HepG2 (cell line): ENCODE data around the gene SPACDR. TPM values are rescaled to one million over a fixed set of nuclear protein-coding genes. Genes with fewer than 3 reads are reported as not detected.
A peak's percentile ranks its signal among the peaks of the same experiment; 100 is the strongest.

ENCODE experiments used
- ATAC-seq: fragments of 200-7000 bp; cut with Tn5 transposase; 3 replicates; pipeline ENCODE4 v1.9.1; 2020; ENCODE audit warnings: mild to moderate bottlenecking, moderate library complexity
- BruUV-seq: library from RNA; stranded (reverse); fragments of 400-500 nt; replicated peaks from 2 replicates; lab custom pipeline; 2021; lab: Mats Ljungman, UMichigan
- CTCF ChIA-PET: fragments of 300-600 bp; formaldehyde crosslinking; extraction: SDS; loops from one replicate; lab custom pipeline; 2021; ENCODE audit warnings: low total read pairs, inconsistent platforms, low intra/inter-chr PET ratio; lab: Yijun Ruan, JAX
- POLR2A ChIA-PET: fragments of 350-600 bp; sonication (Branson Sonifier 250); formaldehyde crosslinking; loops from one replicate; lab custom pipeline; 2020; ENCODE audit warnings: antibody characterized with exemption, inconsistent platforms; lab: Yijun Ruan, JAX
- DNase-seq: peaks from one replicate; pipeline ENCODE4 v3.0.0-alpha.2; 2015; ENCODE audit warnings: low spot score
- FAIRE-seq: peaks from 3 replicates; lab custom pipeline; 2011; peaks lifted over from hg19 to GRCh38; lab: Jason Lieb, UNC
- H2AFZ ChIP-seq: one replicate; pipeline ENCODE4 v1.6.1; 2011; ENCODE audit warnings: low read length, inconsistent platforms
- H3K27ac ChIP-seq: fragments of 300-600 bp; 3 replicates; pipeline ENCODE4 v1.8.0; 2011; ENCODE audit warnings: mixed run types, mild to moderate bottlenecking, mixed read lengths, low read length, inconsistent platforms; ENCODE audit not compliant: insufficient read depth; ENCODE audit errors: extremely low read length
- H3K27me3 ChIP-seq, 2 experiments: fragments of 200-600 bp in 1 of 2; 2 replicates in 1 of 2; 3 replicates in 1 of 2; pipeline versions ENCODE4 v1.6.0 to v1.8.0; 2011; ENCODE audit warnings: low read length in 2 of 2, mild to moderate bottlenecking in 2 of 2, moderate library complexity in 2 of 2, inconsistent platforms in 1 of 2; ENCODE audit not compliant: insufficient read depth in 2 of 2, control insufficient read depth in 1 of 2
- H3K36me3 ChIP-seq, 2 experiments: fragments of 200-600 bp in 1 of 2; replicated peaks in 1 of 2; 2 replicates in 1 of 2; 3 replicates in 1 of 2; pipeline versions ENCODE4 v1.5.1 to v1.8.0; 2011; ENCODE audit warnings: low read length in 2 of 2, inconsistent platforms in 1 of 2; ENCODE audit not compliant: insufficient read depth in 2 of 2, control insufficient read depth in 1 of 2
- H3K4me1 ChIP-seq: 2 replicates; pipeline ENCODE4 v1.5.1; 2012; ENCODE audit warnings: low read length, inconsistent platforms; ENCODE audit not compliant: insufficient read depth
- H3K4me2 ChIP-seq: 2 replicates; pipeline ENCODE4 v1.6.0; 2011; ENCODE audit warnings: low read depth, low read length, inconsistent platforms
- H3K4me3 ChIP-seq, 3 experiments: fragments of 200-600 bp in 1 of 3; sonication (generic), shearing (Covaris generic) in 1 of 3; replicated peaks in 1 of 3; 2 replicates each; pipeline ENCODE4 v1.5.1; 2011 to 2016; ENCODE audit warnings: low read length in 3 of 3, inconsistent platforms in 2 of 3, low read depth in 2 of 3, mild to moderate bottlenecking in 2 of 3, control low read depth in 1 of 3, mixed read lengths in 1 of 3; ENCODE audit not compliant: insufficient read depth in 1 of 3
- H3K79me2 ChIP-seq: one replicate; pipeline ENCODE4 v1.6.1; 2011; ENCODE audit warnings: low read length, inconsistent platforms; ENCODE audit not compliant: insufficient read depth
- H3K9ac ChIP-seq: 2 replicates; pipeline ENCODE4 v1.6.0; 2011; ENCODE audit warnings: mild to moderate bottlenecking, low read depth, low read length, inconsistent platforms; ENCODE audit not compliant: insufficient read depth
- H3K9me3 ChIP-seq: 2 replicates; pipeline ENCODE4 v1.5.1; 2012; ENCODE audit warnings: mild to moderate bottlenecking, low read length
- H4K20me1 ChIP-seq: 2 replicates; pipeline ENCODE4 v1.6.0; 2011; ENCODE audit warnings: inconsistent platforms, mild to moderate bottlenecking, low read length, moderate library complexity; ENCODE audit not compliant: insufficient read depth
- AKAP8 ChIP-seq: sonication (generic); formaldehyde crosslinking; IDR thresholded peaks from 2 replicates; pipeline ENCODE4 v1.5.1; 2020; ENCODE audit warnings: mild to moderate bottlenecking, missing genetic modification reagents
- BCL6 ChIP-seq: IDR thresholded peaks from 2 replicates; pipeline ENCODE4 v1.6.1; 2016; ENCODE audit warnings: missing genetic modification reagents, missing compliant biosample characterization
- CTCF ChIP-seq: sonication (generic); formaldehyde crosslinking; IDR thresholded peaks from 2 replicates; pipeline ENCODE4 v1.5.0; 2020; ENCODE audit warnings: mild to moderate bottlenecking, missing genetic modification reagents, moderate library complexity
- HNRNPL ChIP-seq: fragments of 200-400 bp; formaldehyde crosslinking; IDR thresholded peaks from 2 replicates; pipeline ENCODE4 v1.6.1; 2017; ENCODE audit warnings: mild to moderate bottlenecking, low read depth, low read length
- KLF15 ChIP-seq: sonication (generic); formaldehyde crosslinking; IDR thresholded peaks from 2 replicates; pipeline ENCODE4 v1.8.1; 2023; ENCODE audit warnings: borderline replicate concordance, mild to moderate bottlenecking, inconsistent platforms, missing genetic modification reagents, mixed read lengths
- MYC ChIP-seq: sonication (generic); formaldehyde crosslinking; IDR thresholded peaks from 2 replicates; pipeline ENCODE4 v1.9.0; 2021; ENCODE audit warnings: missing genetic modification reagents, borderline replicate concordance
- NCOR1 ChIP-seq: fragments of 200-600 bp; sonication (generic); IDR thresholded peaks from 2 replicates; pipeline ENCODE4 v1.7.0; 2017; ENCODE audit warnings: antibody characterized with exemption, low read length, borderline replicate concordance
- PBX2 ChIP-seq: IDR thresholded peaks from 2 replicates; pipeline ENCODE4 v1.6.1; 2016; ENCODE audit warnings: control low read depth
- SP140L ChIP-seq: sonication (generic); formaldehyde crosslinking; IDR thresholded peaks from 2 replicates; pipeline ENCODE4 v1.4.0; 2020; ENCODE audit warnings: missing genetic modification reagents, borderline replicate concordance
- TEAD3 ChIP-seq: optimal IDR thresholded peaks from 2 replicates; pipeline ENCODE3; 2016; ENCODE audit warnings: borderline replicate concordance
- ZBTB38 ChIP-seq: sonication (generic); formaldehyde crosslinking; IDR thresholded peaks from 2 replicates; pipeline ENCODE4 v1.5.1; 2020; ENCODE audit warnings: mild to moderate bottlenecking, missing genetic modification reagents
- ZNF34 ChIP-seq: sonication (generic); formaldehyde crosslinking; IDR thresholded peaks from 2 replicates; pipeline ENCODE4 v1.4.0; 2020; ENCODE audit warnings: mild to moderate bottlenecking, missing genetic modification reagents, borderline replicate concordance
- WGBS: methylation state at CpG from one replicate; pipeline ENCODE4 v1.1.6; 2017; ENCODE audit warnings: low lambda C conversion rate; 5-methylcytosine and 5-hydroxymethylcytosine counted together
- in situ Hi-C: cut with HindIII; loops from 2 replicates; pipeline ENCODE4 v1.10.0; 2017; ENCODE audit warnings: low pct_unique_long_range_greater_than_20kb; ENCODE audit not compliant: extremely low pct_ligation_motif_present
- intact Hi-C: fragments of 100-400 bp; cut with micrococcal nuclease; formaldehyde crosslinking; loops from one replicate; pipeline ENCODE4 v1.10.0; 2022; ENCODE audit not compliant: unreplicated experiment
- polyA plus RNA-seq, 8 experiments: library from polyadenylated mRNA; depleted of rRNA in 3 of 8; stranded (reverse) in 7 of 8; unstranded in 1 of 8; fragments of >200 nt; fragmentation: Illumina TruSeq in 4 of 8; extraction: Trizol in 4 of 8; gene quantifications; 2 replicates each; pipeline versions ENCODE4 v1.2.1 to v1.2.3, GENCODE V29; 2011 to 2016; ENCODE audit warnings: low read depth in 4 of 8, missing spikeins in 1 of 8, mixed read lengths in 1 of 8; ENCODE audit not compliant: insufficient read depth in 1 of 8
- total RNA-seq, 5 experiments: library from RNA; depleted of rRNA; stranded (reverse); fragments of >200 nt; fragmentation: Illumina TruSeq; extraction: Trizol; gene quantifications; 2 replicates each; pipeline ENCODE4 v1.2.3, GENCODE V29; 2016; ENCODE audit warnings: low read depth in 1 of 5
- TF ChIP-seq, protein P1 (sequence below): sonication (generic); formaldehyde crosslinking; IDR thresholded peaks from 2 replicates; pipeline ENCODE4 v1.4.0; 2020; ENCODE audit warnings: missing genetic modification reagents

Gene SPACDR
- total and polyA plus RNA-seq, 2 of the 13 experiments (the other 11 are each of a cell fraction or from before 2014, with no cell fraction given) = 0.41 TPM; not detected in 1

DNA sequence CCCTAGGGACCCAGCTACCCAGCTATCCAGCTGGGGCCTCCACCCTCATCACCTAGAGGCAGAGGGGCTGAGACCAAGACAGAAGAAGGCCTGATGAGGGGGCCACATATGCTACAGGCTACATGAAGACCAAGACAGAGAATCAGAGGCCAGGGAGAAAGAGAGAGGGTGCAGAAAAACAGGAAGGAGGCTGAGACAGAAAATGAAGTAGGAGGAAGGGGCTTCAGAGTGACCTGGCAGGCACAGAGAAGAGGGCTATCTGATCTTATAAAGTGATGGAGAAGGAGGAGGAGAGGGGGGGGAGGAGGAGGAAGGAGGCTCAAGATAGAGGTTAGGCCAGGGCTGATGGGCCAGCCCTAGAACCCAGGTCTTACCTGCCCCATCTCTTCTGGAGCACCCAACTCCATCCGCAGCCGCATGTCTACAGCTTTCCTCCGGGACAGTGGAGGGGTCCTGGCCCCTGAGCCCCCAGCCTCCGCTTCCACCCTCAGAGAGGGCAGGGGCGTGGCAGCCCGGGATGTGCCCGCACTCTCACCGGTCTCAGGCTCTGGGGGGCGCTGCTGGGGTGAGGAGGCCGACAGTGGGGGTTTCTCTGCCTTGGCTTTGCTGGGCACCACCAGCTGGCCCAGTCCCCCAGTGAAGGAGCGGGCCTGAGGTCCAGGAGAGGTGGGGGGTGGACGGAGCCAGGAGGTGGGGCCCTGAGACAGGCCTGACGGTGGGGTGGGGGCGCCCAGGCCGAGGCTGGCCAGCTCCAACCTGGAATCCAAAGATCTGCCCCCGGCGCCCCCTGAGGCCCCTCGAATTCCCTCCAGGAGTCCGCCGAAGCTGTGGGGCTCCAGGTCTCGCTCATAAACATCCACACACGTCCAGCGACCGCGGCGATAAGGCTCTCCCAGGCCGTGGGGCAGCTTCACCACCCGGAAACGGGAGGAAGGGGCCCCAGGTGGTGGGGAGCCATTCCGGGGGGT lies 13.1 kb upstream of the SPACDR start:
- peaks cover 0 to 7% of the 10 kb centered on the region in 2 experiments; a peak in 1 of 5 replicates for H3K27me3 ChIP-seq
- peak overlapping the region in 2 of 3 experiments; percentile 20 to 96; a peak in 2 of 6 replicates for H3K4me3 ChIP-seq
- H3K27ac ChIP-seq = no peak overlapping the region
- DNase-seq = no peak
- peaks cover 1% of the 10 kb centered on the region for H3K79me2 ChIP-seq
- H3K4me1 ChIP-seq = peaks cover 19% of the 10 kb centered on the region
- POLR2A ChIA-PET = interaction anchor here (0.6 to 2.2 kb wide), 4 partner anchors 61 to 138 kb away, joined by 3 to 9 read pairs (median 6); partner anchors contain the start of gene AGFG2
- peak overlapping the region; percentile 75; the same call in 1 of the 2 replicates for H3K9ac ChIP-seq
- no peak for ATAC-seq
- in situ Hi-C loops = no loop called here
- TF ChIP-seq ZBTB38 (CRISPR knock-in tag) = peak; percentile 64
- no peak for TF ChIP-seq AKAP8 (CRISPR knock-in tag)
- TF ChIP-seq BCL6 (CRISPR knock-in tag) = no peak
- TF ChIP-seq CTCF (CRISPR knock-in tag) = peak; percentile 26; the same call in 1 of the 2 replicates
- TF ChIP-seq NCOR1 = no peak
- TF ChIP-seq ZNF34 = no peak
- 0 out of 2 replicates have a peak, but pooled peaks have one; percentile 41 for TF ChIP-seq HNRNPL
- no peak for TF ChIP-seq PBX2 (CRISPR knock-in tag)
- TF ChIP-seq KLF15 (CRISPR knock-in tag) = no peak
- TF ChIP-seq, protein P1, sequence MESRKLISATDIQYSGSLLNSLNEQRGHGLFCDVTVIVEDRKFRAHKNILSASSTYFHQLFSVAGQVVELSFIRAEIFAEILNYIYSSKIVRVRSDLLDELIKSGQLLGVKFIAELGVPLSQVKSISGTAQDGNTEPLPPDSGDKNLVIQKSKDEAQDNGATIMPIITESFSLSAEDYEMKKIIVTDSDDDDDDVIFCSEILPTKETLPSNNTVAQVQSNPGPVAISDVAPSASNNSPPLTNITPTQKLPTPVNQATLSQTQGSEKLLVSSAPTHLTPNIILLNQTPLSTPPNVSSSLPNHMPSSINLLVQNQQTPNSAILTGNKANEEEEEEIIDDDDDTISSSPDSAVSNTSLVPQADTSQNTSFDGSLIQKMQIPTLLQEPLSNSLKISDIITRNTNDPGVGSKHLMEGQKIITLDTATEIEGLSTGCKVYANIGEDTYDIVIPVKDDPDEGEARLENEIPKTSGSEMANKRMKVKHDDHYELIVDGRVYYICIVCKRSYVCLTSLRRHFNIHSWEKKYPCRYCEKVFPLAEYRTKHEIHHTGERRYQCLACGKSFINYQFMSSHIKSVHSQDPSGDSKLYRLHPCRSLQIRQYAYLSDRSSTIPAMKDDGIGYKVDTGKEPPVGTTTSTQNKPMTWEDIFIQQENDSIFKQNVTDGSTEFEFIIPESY (CRISPR knock-in tag) = no peak
- TF ChIP-seq MYC = no peak
- no peak for TF ChIP-seq TEAD3
- TF ChIP-seq SP140L (CRISPR knock-in tag) = no peak
- no TSS peak for BruUV-seq
- FAIRE-seq = no peak
- H3K9me3 ChIP-seq = no peaks in the 10 kb centered on the region
- H3K4me2 ChIP-seq = peak overlapping the region; percentile 12; the same call in 1 of the 2 replicates
- 86% methylated on average over 12 of the region's 30 CpGs for WGBS
- no peak overlapping the region for H2AFZ ChIP-seq
- intact Hi-C loops = no loop called here
- peaks cover 4 to 8% of the 10 kb centered on the region in 2 experiments; a peak in 4 of 5 replicates for H3K36me3 ChIP-seq
- H4K20me1 ChIP-seq = no peaks in the 10 kb centered on the region
- CTCF ChIA-PET = no interaction called here
